OCI-LY3 (cell line): ENCODE measurements around the gene ROCK2.

Experiments used
- H2AFZ ChIP-seq: fragments of 200-600, 300-600 bp; shearing (Covaris generic); 2 replicates; pipeline ENCODE4 v1.6.0; 2014; ENCODE audit warnings: antibody characterized with exemption, low read depth, low read length
- H3K27ac ChIP-seq: fragments of 200-600, 300-600 bp; sonication (generic); 2 replicates; pipeline ENCODE4 v1.5.1; 2014; ENCODE audit warnings: mild to moderate bottlenecking, low read length, moderate library complexity, mixed read lengths
- H3K27me3 ChIP-seq: fragments of 200-600, 300-600 bp; sonication (generic); 2 replicates; pipeline ENCODE4 v1.6.1; 2014; ENCODE audit warnings: low read depth, low read length, mixed read lengths
- H3K36me3 ChIP-seq: fragments of 200-600, 300-600 bp; sonication (generic); replicated peaks from 2 replicates; pipeline ENCODE3; 2014; ENCODE audit warnings: low read depth, low read length, mixed read lengths
- H3K4me1 ChIP-seq: fragments of 300-600, 200-600 bp; sonication (generic); 2 replicates; pipeline ENCODE4 v1.6.1; 2014; ENCODE audit warnings: low read length, mixed read lengths
- H3K4me2 ChIP-seq: fragments of 200-600, 300-600 bp; sonication (generic); 2 replicates; pipeline ENCODE4 v1.6.1; 2014; ENCODE audit warnings: low read length, mixed read lengths
- H3K4me3 ChIP-seq: fragments of 300-600, 200-600 bp; sonication (generic); 2 replicates; pipeline ENCODE4 v1.5.1; 2014; ENCODE audit warnings: antibody characterized with exemption, mild to moderate bottlenecking, low read length, moderate library complexity
- H3K79me2 ChIP-seq: fragments of 300-600, 200-600 bp; shearing (Covaris generic); 2 replicates; pipeline ENCODE4 v1.6.1; 2014; ENCODE audit warnings: mild to moderate bottlenecking, low read length, mixed read lengths
- H3K9ac ChIP-seq: fragments of 300-600, 200-600 bp; shearing (Covaris generic); 2 replicates; pipeline ENCODE4 v1.6.0; 2014; ENCODE audit warnings: mild to moderate bottlenecking, low read length, moderate library complexity
- H3K9me3 ChIP-seq: fragments of 200-600, 300-600 bp; shearing (Covaris generic); 2 replicates; pipeline ENCODE4 v1.6.1; 2014; ENCODE audit warnings: low read length, mixed read lengths; ENCODE audit not compliant: insufficient read depth
- H4K20me1 ChIP-seq: fragments of 200-600, 300-600 bp; sonication (generic); 2 replicates; pipeline ENCODE4 v1.6.1; 2016; ENCODE audit warnings: low read length, mixed read lengths; ENCODE audit not compliant: insufficient read depth
- CTCF ChIP-seq: fragments of 200-600, 300-600 bp; sonication (generic); IDR thresholded peaks from 2 replicates; pipeline ENCODE4 v1.5.1; 2014; ENCODE audit warnings: antibody characterized with exemption, low read length, low read depth
- EZH2phosphoT487 ChIP-seq: fragments of 200-600 bp; shearing (Covaris generic); IDR thresholded peaks from 2 replicates; pipeline ENCODE4 v1.6.1; 2018; ENCODE audit warnings: antibody characterized with exemption, mixed run types, low read depth

The ROCK2 gene

GRCh38 chr2:11377928-11378545, 33.6 kb upstream of the ROCK2 start:
- TF ChIP-seq CTCF (no peak), EZH2phosphoT487 (no peak)

GRCh38 chr2:11376071-11376470, 31.6 kb upstream of the ROCK2 start:
- Histone ChIP-seq H4K20me1 (no peaks in the 10 kb centered on the region), H3K27ac (no peak overlapping the region), H2AFZ (no peak overlapping the region), H3K9me3 (no peaks in the 10 kb centered on the region), H3K9ac (no peak overlapping the region), H3K4me2 (no peak overlapping the region), H3K4me3 (no peak overlapping the region), H3K36me3 (no peaks in the 10 kb centered on the region), H3K4me1 (peaks cover 30% of the 10 kb centered on the region), H3K27me3 (peaks cover 33% of the 10 kb centered on the region), H3K79me2 (no peaks in the 10 kb centered on the region)
- TF ChIP-seq EZH2phosphoT487 = no peak
- TF ChIP-seq CTCF = no peak

More at GRCh38 chr2:11377928-11378545, 33.6 kb upstream of the ROCK2 start:
- H3K4me1 ChIP-seq = peaks cover 30% of the 10 kb centered on the region
- peak overlapping the region; percentile 99 for H3K4me2 ChIP-seq
- H3K9me3 ChIP-seq = no peaks in the 10 kb centered on the region
- peak overlapping the region; percentile 26; the same call in 1 of the 2 replicates for H3K9ac ChIP-seq
- H3K27me3 ChIP-seq = peaks cover 25% of the 10 kb centered on the region
- H3K4me3 ChIP-seq = peak overlapping the region; percentile 71
- H3K79me2 ChIP-seq = no peaks in the 10 kb centered on the region
- no peaks in the 10 kb centered on the region for H4K20me1 ChIP-seq
- H3K36me3 ChIP-seq = no peaks in the 10 kb centered on the region
- no peak overlapping the region for H3K27ac ChIP-seq
- H2AFZ ChIP-seq = no peak overlapping the region

- no peaks in the 10 kb centered on the region for H3K36me3 ChIP-seq
- no peak for TF ChIP-seq CTCF
- no peak for TF ChIP-seq EZH2phosphoT487
- no peak overlapping the region for H3K9ac ChIP-seq
- no peak overlapping the region for H3K27ac ChIP-seq
- H3K4me1 ChIP-seq = peaks cover 30% of the 10 kb centered on the region
- H4K20me1 ChIP-seq = no peaks in the 10 kb centered on the region
- no peak overlapping the region for H3K4me3 ChIP-seq
- no peaks in the 10 kb centered on the region for H3K9me3 ChIP-seq
- H3K4me2 ChIP-seq = no peak overlapping the region
- H2AFZ ChIP-seq = no peak overlapping the region
- H3K79me2 ChIP-seq = no peaks in the 10 kb centered on the region
- peaks cover 33% of the 10 kb centered on the region for H3K27me3 ChIP-seq
Measured at GRCh38 chr2:11375689-11376027, 31.2 kb upstream of the ROCK2 start.

- H3K4me1 ChIP-seq = peaks cover 30% of the 10 kb centered on the region
- no peak overlapping the region for H3K27ac ChIP-seq
- no peak overlapping the region for H3K4me3 ChIP-seq
- H3K9ac ChIP-seq = no peak overlapping the region
- no peaks in the 10 kb centered on the region for H3K9me3 ChIP-seq
- H3K79me2 ChIP-seq = no peaks in the 10 kb centered on the region
- H4K20me1 ChIP-seq = no peaks in the 10 kb centered on the region
- TF ChIP-seq EZH2phosphoT487 (no peak), CTCF (no peak)
- no peaks in the 10 kb centered on the region for H3K36me3 ChIP-seq
- peaks cover 33% of the 10 kb centered on the region for H3K27me3 ChIP-seq
- no peak overlapping the region for H2AFZ ChIP-seq
- H3K4me2 ChIP-seq = no peak overlapping the region
Measured at GRCh38 chr2:11375025-11375688, 30.7 kb upstream of the ROCK2 start.
